ENCODE data around the gene SEM1. TPM values are rescaled to one million over a fixed set of nuclear protein-coding genes. Genes with fewer than 3 reads are reported as not detected.
A peak's percentile ranks its signal among the peaks of the same experiment; 100 is the strongest.

The SEM1 gene
- total RNA-seq, 1 experiment from 2014 or later = 73.3 TPM

- H3K9me3 Mint-ChIP-seq = peaks cover 21% of the 10 kb centered on the region
- H3K4me3 Mint-ChIP-seq = no peak overlapping the region
- H3K27me3 Mint-ChIP-seq (ENCODE audit: low read depth) = no peaks in the 10 kb centered on the region
- ATAC-seq (no peak), DNase-seq (ENCODE audit: low spot score) (no peak)
- no peak overlapping the region for H3K27ac Mint-ChIP-seq
- ChIA-PET CTCF (no interaction called here), POLR2A (no interaction called here)
- TF ChIP-seq SOX15 (CRISPR knock-in tag; IDR thresholded peaks at IDR 0.05) (no peak), EMX1 (CRISPR knock-in tag; IDR thresholded peaks at IDR 0.05) (no peak), TCF7 (CRISPR knock-in tag; IDR thresholded peaks at IDR 0.05; ENCODE audit: low read depth) (no peak), PRRX2 (CRISPR knock-in tag; IDR thresholded peaks at IDR 0.05) (no peak), E2F1 (CRISPR knock-in tag; IDR thresholded peaks at IDR 0.05) (no peak), KAT7 (CRISPR knock-in tag; IDR thresholded peaks at IDR 0.05; ENCODE audit: borderline replicate concordance) (no peak), CREM (CRISPR knock-in tag; IDR thresholded peaks at IDR 0.05) (no peak), ZNF232 (CRISPR knock-in tag; IDR thresholded peaks at IDR 0.05) (no peak), STAT6 (CRISPR knock-in tag; conservative IDR thresholded peaks at IDR 0.05; ENCODE audit: low read depth) (no peak), ZNF532 (CRISPR knock-in tag; IDR thresholded peaks at IDR 0.05; ENCODE audit: borderline replicate concordance) (no peak), ZNF423 (CRISPR knock-in tag; IDR thresholded peaks at IDR 0.05) (no peak), SP1 (CRISPR knock-in tag; conservative IDR thresholded peaks at IDR 0.05) (no peak), USF1 (CRISPR knock-in tag; IDR thresholded peaks at IDR 0.05) (no peak), FOXP1 (CRISPR knock-in tag; IDR thresholded peaks at IDR 0.05; ENCODE audit: borderline replicate concordance) (no peak), ESRRA (CRISPR knock-in tag; IDR thresholded peaks at IDR 0.05; ENCODE audit: borderline replicate concordance) (no peak)
- no peaks in the 10 kb centered on the region for H3K4me1 Mint-ChIP-seq
- peaks cover 36% of the 10 kb centered on the region for H3K36me3 Mint-ChIP-seq
Measured at GRCh38 chr7:96685353-96685752, 24.3 kb downstream of the SEM1 start.

GRCh38 chr7:96679886-96680285 lies 29.8 kb downstream of the SEM1 start:
- POLR2A ChIA-PET = no interaction called here
- H3K4me3 Mint-ChIP-seq = no peak overlapping the region
- DNase-seq (ENCODE audit: low spot score) (no peak), ATAC-seq (peak; percentile 98)
- CTCF ChIA-PET = interaction anchor here (1.3 kb wide), 1 partner anchor 84 kb away, joined by 4 read pairs; no protein-coding TSS in a partner anchor
- TF ChIP-seq USF1 (CRISPR knock-in tag; IDR thresholded peaks at IDR 0.05) (no peak), ZBTB43 (CRISPR knock-in tag; IDR thresholded peaks at IDR 0.05) (no peak)
- H3K36me3 Mint-ChIP-seq = peaks cover 26% of the 10 kb centered on the region
- peaks cover 17% of the 10 kb centered on the region for H3K9me3 Mint-ChIP-seq
- no peak overlapping the region for H3K27ac Mint-ChIP-seq
- no peaks in the 10 kb centered on the region for H3K4me1 Mint-ChIP-seq
- no peaks in the 10 kb centered on the region for H3K27me3 Mint-ChIP-seq (ENCODE audit: low read depth)

All from WTC11 (cell line).